Activated T-helper 2 cell treated with anti-CD3 and anti-CD28 coated beads, Interferon-gamma antibody, Interleukin-2, Interleukin-4, amounts not matched to agents 10 μg/mL and 5 μg/mL and 100 μg/mL, durations not matched to agents 14 hours and 24 hours and 36 hours (primary cell): ENCODE measurements around the gene PAPPA. TPM values are rescaled to one million over a fixed set of nuclear protein-coding genes. Genes with fewer than 3 reads are reported as not detected.

Experiments used
- DNase-seq: peaks from one replicate; pipeline ENCODE4 v3.0.0; 2021; ENCODE audit warnings: low spot score
- H3K27ac Mint-ChIP-seq: one replicate; pipeline ENCODE4 v1.8.0; 2021; ENCODE audit warnings: mixed read lengths
- H3K27me3 Mint-ChIP-seq: one replicate; pipeline ENCODE4 v1.8.0; 2021; ENCODE audit warnings: low read depth, mixed read lengths
- H3K36me3 Mint-ChIP-seq: one replicate; pipeline ENCODE4 v1.8.0; 2021; ENCODE audit warnings: low read depth, mixed read lengths
- H3K4me1 Mint-ChIP-seq: one replicate; pipeline ENCODE4 v1.8.0; 2021; ENCODE audit warnings: low read depth, mixed read lengths
- H3K4me3 Mint-ChIP-seq: one replicate; pipeline ENCODE4 v1.8.0; 2021; ENCODE audit warnings: low read depth, mild to moderate bottlenecking, moderate library complexity, mixed read lengths
- H3K9me3 Mint-ChIP-seq: one replicate; pipeline ENCODE4 v1.8.0; 2021; ENCODE audit warnings: mixed read lengths
- intact Hi-C: fragments of 100-400 bp; cut with micrococcal nuclease; formaldehyde crosslinking; loops from one replicate; pipeline ENCODE4 v1.15.1; 2023
- total RNA-seq: library from RNA; stranded (reverse); gene quantifications from 2 replicates; pipeline ENCODE4 v1.2.3, GENCODE V29; 2022

Gene PAPPA
- total RNA-seq, 1 donor from 2014 or later = not detected

GRCh38 chr9:116437411-116438370 lies 284.1 kb downstream of the PAPPA start:
- H3K27me3 Mint-ChIP-seq = no peaks in the 10 kb centered on the region
- H3K4me1 Mint-ChIP-seq = no peaks in the 10 kb centered on the region
- no peak for DNase-seq
- H3K36me3 Mint-ChIP-seq = no peaks in the 10 kb centered on the region
- intact Hi-C loops = no loop called here
- no peak overlapping the region for H3K27ac Mint-ChIP-seq
- H3K9me3 Mint-ChIP-seq = no peaks in the 10 kb centered on the region
- H3K4me3 Mint-ChIP-seq = no peak overlapping the region

GRCh38 chr9:116442528-116442927 lies 288.9 kb downstream of the PAPPA start:
- H3K27me3 Mint-ChIP-seq = no peaks in the 10 kb centered on the region
- H3K36me3 Mint-ChIP-seq = no peaks in the 10 kb centered on the region
- H3K27ac Mint-ChIP-seq = no peak overlapping the region
- no peak for DNase-seq
- H3K9me3 Mint-ChIP-seq = no peaks in the 10 kb centered on the region
- no peak overlapping the region for H3K4me3 Mint-ChIP-seq
- H3K4me1 Mint-ChIP-seq = no peaks in the 10 kb centered on the region
- intact Hi-C loops = no loop called here

GRCh38 chr9:116447934-116448333 lies 294.3 kb downstream of the PAPPA start:
- no peak for DNase-seq
- no peaks in the 10 kb centered on the region for H3K9me3 Mint-ChIP-seq
- no peaks in the 10 kb centered on the region for H3K4me1 Mint-ChIP-seq
- H3K27me3 Mint-ChIP-seq = no peaks in the 10 kb centered on the region
- H3K36me3 Mint-ChIP-seq = no peaks in the 10 kb centered on the region
- H3K27ac Mint-ChIP-seq = no peak overlapping the region
- no peak overlapping the region for H3K4me3 Mint-ChIP-seq
- intact Hi-C loops = no loop called here

GRCh38 chr9:116448431-116448830 lies 294.8 kb downstream of the PAPPA start:
- Mint-ChIP-seq H3K9me3 (no peaks in the 10 kb centered on the region), H3K4me3 (no peak overlapping the region), H3K27me3 (no peaks in the 10 kb centered on the region), H3K27ac (no peak overlapping the region), H3K4me1 (no peaks in the 10 kb centered on the region), H3K36me3 (no peaks in the 10 kb centered on the region)
- intact Hi-C loops = no loop called here
- DNase-seq = no peak

GRCh38 chr9:116449949-116450348 lies 296.4 kb downstream of the PAPPA start:
- no peak for DNase-seq
- intact Hi-C loops = no loop called here
- H3K27ac Mint-ChIP-seq = no peak overlapping the region
- no peaks in the 10 kb centered on the region for H3K36me3 Mint-ChIP-seq
- no peaks in the 10 kb centered on the region for H3K4me1 Mint-ChIP-seq
- H3K27me3 Mint-ChIP-seq = no peaks in the 10 kb centered on the region
- H3K4me3 Mint-ChIP-seq = no peak overlapping the region
- H3K9me3 Mint-ChIP-seq = no peaks in the 10 kb centered on the region

GRCh38 chr9:116450378-116451139 lies 297.0 kb downstream of the PAPPA start:
- Mint-ChIP-seq H3K4me1 (no peaks in the 10 kb centered on the region), H3K9me3 (no peaks in the 10 kb centered on the region)

GRCh38 chr9:116451500-116452115 lies 298.0 kb downstream of the PAPPA start:
- H3K27me3 Mint-ChIP-seq = no peaks in the 10 kb centered on the region
- peaks cover 8% of the 10 kb centered on the region for H3K9me3 Mint-ChIP-seq
- no peak overlapping the region for H3K4me3 Mint-ChIP-seq
- H3K27ac Mint-ChIP-seq = no peak overlapping the region
- no peaks in the 10 kb centered on the region for H3K4me1 Mint-ChIP-seq
- no peaks in the 10 kb centered on the region for H3K36me3 Mint-ChIP-seq
- intact Hi-C loops = no loop called here
- DNase-seq = no peak

More at GRCh38 chr9:116450378-116451139, 297.0 kb downstream of the PAPPA start:
- H3K4me3 Mint-ChIP-seq = no peak overlapping the region
- intact Hi-C loops = no loop called here
- no peaks in the 10 kb centered on the region for H3K36me3 Mint-ChIP-seq
- DNase-seq = no peak
- no peaks in the 10 kb centered on the region for H3K27me3 Mint-ChIP-seq
- no peak overlapping the region for H3K27ac Mint-ChIP-seq
